HG03520 (cell line): ENCODE data around the gene NOX1.

Source experiments
- ATAC-seq: cut with Tn5 transposase; IDR thresholded peaks from one replicate; pipeline ENCODE4 v1.9.1; 2021; ENCODE audit warnings: mild to moderate bottlenecking, moderate library complexity; ENCODE audit not compliant: unreplicated experiment

NOX1 gene

GRCh38 chrX:100874325-100874724, at the start of gene NOX1:
Gene NOX1 (minus strand): TSS chrX:100874359. CDS start chrX:100874139, 220 bp downstream.
- no peak for ATAC-seq

DNA sequence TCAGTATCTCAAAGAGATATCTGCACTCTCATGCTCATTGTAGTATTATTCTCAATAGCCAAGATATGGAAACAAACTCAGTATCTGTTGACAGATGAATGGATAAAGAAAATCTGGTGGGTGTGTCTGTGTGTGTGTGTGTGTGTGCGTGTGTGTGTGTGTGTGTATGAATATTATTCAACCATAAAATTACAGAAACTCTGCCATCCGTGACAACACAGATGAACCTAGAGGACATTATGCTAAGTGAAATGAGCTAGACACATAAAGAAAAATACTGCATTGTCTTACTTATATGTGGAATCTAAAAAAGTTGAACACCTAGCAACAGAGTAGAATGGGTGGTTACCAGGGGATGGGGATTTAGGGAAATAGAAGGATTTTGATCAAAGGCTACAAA, 41.4 kb upstream of the NOX1 start:
- no peak for ATAC-seq

GRCh38 chrX:100913111-100913510, 39.0 kb upstream of the NOX1 start:
- no peak for ATAC-seq

GRCh38 chrX:100911731-100912130, 37.6 kb upstream of the NOX1 start:
- no peak for ATAC-seq

DNA sequence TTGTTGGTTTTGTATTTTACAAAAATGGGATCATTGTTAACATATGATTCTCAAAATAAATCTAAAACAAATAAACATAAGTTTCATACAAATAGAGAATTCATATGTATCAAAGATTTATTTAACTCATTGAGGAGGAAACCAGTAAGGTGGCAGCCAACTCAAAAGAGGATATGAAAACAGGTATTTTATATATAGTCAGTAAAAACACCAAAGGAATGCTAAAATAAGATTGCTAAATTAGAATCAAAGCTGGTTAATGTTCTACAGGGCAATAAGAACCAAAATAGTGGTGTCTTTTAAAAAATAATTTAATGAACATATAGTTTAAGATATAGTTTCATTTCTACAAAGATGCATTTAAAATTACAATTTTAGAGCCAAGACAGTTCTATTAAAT, 31.5 kb upstream of the NOX1 start:
- no peak for ATAC-seq

GRCh38 chrX:100904433-100904832, 30.3 kb upstream of the NOX1 start:
- no peak for ATAC-seq

- ATAC-seq, result peak; percentile 74
These were observed 21.4 kb upstream of the NOX1 start for GRCh38 chrX:100895365-100896075.

DNA sequence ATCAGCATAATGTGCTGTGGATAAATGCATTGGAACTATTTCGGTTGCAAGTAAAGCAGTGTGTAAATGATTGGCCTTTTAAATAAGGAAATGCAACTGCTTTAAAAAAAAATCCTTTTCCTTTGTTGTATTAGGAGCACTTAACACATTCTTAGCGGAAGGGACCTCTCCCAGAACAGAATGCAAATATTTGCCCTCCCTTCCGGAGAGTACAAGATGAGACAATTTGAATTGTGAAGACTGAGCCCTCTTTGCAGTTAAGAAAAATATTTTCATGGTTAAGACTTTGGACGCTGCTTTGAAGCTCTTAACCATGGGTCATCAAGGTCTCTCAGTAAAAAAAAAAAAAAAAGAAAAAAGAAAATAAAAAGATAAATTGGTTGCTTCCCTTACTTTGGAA, 9.5 kb upstream of the NOX1 start:
- ATAC-seq, result no peak

DNA sequence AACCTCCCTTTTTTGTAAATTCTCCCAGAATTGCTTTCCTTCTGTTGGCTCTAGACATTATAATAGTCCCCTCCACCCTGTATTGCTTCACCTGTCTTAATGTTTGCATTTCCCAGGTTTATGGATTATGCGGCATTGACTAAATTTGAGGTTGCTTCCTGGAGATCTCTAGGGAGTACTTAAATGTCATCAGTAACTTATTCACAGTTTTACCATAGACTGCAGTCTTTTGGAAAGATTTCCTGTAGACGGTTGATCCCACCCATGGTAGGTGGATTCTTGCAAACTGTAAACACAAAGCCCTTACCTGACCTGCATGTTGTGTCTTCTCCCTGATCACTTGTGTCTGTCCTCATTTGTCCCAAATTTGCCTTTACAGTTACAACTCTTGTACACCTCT, 6.2 kb upstream of the NOX1 start:
- no peak for ATAC-seq

DNA sequence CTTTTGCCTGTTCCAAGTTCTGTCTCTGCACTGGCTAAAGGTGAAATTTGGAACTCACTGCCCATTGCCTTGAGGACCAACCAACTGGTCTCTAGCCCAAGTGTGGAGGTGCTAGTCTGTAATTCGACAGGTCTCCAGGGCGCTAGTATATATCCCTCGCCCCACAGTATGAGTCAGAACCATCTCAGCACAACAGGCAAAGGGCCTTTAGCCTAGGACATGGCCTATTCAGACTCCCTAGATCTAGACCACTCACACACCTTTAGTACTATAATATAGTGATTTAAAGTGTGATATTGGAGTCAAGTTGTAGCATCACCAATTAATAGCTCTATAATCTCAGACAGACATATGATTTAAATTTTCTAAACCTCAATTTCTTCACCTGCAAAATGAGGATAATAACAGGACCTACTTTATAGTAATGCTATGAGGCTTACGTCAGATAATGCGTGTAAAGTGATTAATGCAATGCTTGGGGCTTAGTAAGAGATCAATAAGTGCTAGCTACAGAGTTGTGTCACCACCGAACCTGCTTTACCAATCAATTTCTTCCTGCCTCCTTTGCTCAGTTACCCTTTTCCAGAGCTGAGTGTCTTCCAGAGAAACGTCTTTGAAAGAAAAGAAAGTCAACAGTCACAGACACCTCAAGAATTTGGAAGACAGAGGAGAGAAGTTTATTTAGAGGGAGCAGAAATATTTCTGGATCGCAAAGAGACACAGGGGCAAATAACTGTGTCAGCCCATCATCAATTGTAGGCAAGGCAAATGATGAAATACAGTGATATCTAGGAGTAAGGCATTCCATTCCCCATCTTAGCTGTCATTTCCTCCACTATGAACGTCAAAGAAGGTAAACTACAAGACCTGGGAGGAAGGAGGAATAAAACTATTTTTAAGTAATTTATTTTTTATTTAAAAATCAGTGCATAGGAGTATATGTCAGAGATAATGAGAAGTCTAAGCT, 2.3 kb downstream of the NOX1 start:
- ATAC-seq, result no peak

DNA sequence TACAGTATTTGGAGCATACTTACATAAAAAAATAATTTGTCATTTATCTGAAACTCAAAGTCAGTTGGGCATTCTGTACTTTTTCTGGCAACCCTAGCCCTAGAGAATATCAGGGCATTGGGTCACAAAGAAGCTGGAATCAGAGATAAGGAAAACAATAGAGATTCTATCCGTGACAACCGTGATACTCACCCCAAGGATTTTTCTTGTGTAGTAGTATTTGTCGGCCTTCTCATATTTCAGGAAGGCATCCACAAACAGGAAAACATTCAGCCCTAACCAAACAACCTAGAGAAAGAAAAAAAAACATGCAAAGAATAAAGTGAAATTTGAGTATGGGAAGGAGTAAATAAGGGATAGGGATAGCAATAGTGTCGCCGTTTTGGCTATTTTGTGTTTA, 3.6 kb downstream of the NOX1 start:
- ATAC-seq, result no peak

DNA sequence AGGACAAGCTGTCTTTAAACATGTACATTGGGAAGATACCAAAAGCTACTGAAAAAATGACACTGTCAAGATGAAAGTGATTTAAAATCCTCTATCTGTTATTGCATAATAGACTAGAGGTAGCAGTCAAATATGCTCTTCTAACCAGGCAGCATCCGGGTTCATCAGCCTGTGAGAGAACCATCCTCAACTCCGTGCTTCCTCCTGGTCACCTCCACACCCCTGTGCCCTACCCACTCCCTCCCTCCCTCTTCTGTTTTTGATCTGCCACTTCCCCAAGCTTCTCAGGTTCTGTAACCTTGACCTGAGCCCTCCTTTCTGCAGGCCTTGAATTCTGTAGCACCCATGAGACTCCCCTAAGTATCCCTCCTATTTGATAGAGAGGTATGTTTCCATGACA, 5.9 kb downstream of the NOX1 start:
- ATAC-seq, result no peak

- ATAC-seq, result no peak
These were observed 9.3 kb downstream of the NOX1 start for GRCh38 chrX:100864657-100865391.

GRCh38 chrX:100863326-100863864, 10.8 kb downstream of the NOX1 start:
- no peak for ATAC-seq

- no peak for ATAC-seq
These were observed 21.3 kb downstream of the NOX1 start for GRCh38 chrX:100852810-100853209.

GRCh38 chrX:100850317-100850716, 23.8 kb downstream of the NOX1 start:
- no peak for ATAC-seq

DNA sequence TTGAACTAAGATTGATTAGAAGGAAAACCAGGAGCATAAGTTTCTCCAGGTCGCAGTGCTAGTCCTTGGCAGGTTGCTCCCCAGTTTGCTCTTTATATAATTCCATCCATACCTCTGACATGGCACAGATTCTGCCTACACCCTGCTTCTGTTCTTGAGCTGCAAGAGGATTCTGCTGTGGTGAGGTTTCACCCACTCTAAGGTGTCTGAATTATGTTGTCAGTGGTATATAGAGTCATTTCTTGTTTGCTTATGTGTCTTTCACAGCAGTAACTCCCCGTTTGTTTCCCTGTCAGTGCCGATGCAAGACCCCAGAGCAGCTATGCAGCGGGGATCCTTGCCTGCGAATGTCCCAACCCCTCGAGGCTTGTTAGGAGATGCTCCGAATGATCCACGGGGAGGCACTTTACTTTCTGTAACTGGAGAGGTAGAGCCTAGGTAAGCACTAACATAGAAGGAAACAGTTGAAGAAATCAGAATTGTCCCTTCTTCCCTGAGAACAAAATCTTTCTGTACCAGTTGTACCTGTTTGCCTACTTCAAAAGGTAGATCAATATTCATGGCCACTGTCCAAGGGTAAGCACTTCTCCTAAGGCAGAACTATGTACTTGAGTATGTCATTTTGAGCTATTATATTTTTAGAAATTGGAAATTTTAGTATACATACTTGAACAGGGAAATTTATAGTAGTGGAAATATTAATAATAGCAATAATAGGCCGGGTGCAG, 42.8 kb downstream of the NOX1 start:
- ATAC-seq, result no peak

DNA sequence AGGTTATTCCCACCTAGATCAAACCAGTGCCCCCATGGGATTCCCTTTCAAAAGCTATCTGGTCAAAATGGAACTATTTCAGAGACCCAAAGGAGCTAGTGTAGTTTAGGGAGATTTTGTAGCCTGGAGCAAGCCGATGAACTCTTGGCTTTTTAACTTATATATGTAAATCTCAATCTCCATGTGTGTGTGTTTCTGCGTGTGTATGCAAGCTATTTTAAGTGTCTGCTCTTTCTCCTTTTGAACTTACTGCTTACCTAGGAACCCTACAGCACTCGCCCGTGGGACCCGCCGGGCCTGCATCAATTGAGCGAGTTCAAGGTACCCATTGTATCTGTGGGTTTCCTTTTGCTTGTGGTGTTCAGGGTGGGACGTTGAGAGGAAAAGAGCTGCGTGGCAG, 43.6 kb downstream of the NOX1 start:
- ATAC-seq, result no peak

DNA sequence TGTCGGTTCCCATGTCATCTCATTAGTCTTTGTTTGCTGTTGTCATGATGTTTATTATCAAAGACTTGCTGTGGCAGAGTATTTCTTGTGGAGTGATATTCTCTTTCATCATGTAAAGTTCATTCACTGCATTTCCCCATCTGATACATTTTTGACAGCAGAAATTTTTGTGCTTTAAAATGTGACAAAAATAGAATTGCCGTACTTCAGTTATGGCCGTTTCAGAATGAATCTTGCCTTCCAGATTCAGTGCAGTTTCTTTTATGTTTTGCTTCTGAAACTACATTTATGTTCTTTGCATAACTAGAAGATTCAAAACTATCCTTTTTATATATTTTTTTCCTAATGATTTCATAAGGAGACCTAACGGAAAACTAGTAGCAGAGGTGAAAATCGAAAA, 44.0 kb downstream of the NOX1 start:
- ATAC-seq, result no peak

DNA sequence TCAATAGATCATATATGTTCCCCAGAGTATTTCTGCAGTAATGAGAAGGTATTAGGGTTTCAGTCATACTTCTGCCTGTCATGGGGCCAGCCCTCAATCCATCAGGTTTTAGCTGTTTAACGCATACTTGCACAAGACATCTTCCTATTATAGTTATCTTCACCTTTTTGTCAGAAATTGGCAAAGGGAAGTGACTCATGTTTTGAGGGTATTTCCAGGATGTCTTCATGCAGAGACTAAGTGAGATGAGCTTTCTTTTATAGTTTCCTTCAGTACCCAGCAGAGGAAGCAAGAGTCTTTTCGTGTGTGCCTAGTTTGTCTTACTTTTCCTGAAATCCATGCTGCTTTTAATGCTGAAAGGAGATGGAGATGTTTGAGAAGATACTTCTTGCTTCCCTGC, 44.4 kb downstream of the NOX1 start:
- ATAC-seq, result peak; percentile 66
